CD4-positive, alpha-beta T cell treated with Interferon gamma for 1 hour (primary cell): ENCODE data around the gene TMEM45A.
"Not testable (repeated sequence)": the region's sequence is repeated elsewhere in the genome, so short reads cannot be mapped to it uniquely, and the experiment has no call there.

Experiments
- DNase-seq: peaks from one replicate; pipeline ENCODE4 v3.0.0-alpha.2; 2020

TMEM45A gene

DNA sequence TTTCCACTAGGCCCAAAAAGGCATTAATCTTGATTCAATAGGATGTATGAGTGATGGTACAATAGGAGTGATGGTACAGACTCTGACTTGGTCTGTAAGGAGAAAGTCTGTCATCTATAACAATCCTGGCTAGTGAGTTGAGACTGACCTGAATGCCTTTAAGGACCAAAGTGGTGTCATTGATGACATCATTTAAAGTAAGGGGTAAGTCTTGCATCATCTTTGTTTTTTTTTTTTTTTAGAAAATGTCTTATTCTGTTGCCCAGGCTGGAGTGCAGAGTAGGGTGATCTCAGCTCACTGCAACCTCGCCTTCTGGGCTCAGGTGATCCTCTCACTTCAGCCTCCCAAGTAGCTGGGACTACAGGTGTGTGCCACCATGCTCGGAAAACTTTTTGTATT, 5.6 kb upstream of the TMEM45A start:
- no peak for DNase-seq

GRCh38 chr3:100489118-100489517, 3.3 kb upstream of the TMEM45A start:
- DNase-seq: no peak

DNA sequence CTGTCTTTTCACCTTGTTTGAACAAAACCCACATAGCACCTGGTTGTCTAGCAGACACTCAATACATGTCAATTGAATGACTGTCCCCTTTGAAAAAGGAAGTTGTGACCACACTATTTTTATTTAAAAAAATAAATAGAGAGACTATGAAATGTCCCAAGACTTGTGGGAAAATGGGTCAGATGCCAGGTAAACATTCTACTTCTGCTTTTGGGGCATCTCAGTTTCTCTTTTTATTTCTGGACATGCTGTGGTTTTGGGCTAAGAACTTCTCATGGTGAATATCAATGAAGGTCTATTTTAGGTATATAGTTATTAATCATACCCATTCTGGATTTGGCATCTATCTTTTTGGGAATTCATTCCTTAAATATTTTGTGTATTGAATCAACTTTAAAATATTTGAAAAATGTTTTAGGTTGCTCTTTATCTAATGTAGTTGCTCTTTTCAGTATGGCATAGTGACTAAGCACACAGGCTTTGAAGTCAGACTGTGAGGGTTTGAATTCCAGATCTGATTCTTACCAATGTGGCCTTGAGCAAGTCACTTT, 4.4 kb downstream of the TMEM45A start:
- no peak for DNase-seq

GRCh38 chr3:100499651-100500050, 7.2 kb downstream of the TMEM45A start:
- DNase-seq: no peak

DNA sequence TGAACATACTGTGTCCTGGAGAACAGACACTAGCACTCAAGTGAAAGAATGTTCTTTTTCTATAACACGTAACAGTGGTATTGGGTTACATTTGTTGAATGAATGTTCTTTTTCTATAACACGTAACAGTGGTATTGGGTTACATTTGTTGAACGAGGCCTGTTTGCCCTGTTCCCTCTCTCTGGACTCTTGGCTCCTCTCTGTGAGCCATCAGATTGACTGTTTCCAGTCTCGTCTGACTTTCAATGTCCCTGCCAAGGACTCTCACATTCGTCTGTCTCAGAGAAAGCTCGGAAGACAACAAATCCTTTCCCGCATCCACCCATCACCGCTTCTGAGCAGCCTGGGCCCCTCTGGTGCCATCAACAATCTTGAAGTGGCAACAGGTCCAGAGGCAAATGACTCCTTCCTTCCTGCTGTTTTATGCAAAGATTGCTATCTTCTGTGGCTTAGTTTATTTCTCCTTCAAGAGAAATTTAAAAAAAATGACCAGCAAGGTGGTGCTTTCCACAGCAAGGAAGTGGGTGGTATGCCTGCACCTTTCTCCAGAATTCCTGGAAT, 8.0 kb downstream of the TMEM45A start:
- no peak for DNase-seq

DNA sequence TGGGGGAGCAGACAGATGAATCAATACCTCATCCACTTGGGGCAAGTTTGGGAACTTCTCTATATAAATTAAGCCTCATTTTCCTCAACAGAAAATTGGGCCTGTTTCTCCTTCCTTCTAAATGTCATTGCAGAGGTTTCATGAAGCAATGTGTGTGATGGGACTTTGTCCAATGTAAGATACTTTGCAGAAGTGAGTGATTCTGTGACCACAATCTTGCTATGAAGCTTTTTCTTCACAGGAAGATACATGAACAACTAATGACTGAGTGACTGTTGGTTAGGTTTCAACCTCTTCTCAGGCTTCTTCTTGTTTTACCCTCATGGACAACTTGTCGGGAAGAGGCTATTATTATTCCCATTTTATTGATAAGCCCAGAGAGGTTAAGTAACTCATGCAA, 11.0 kb downstream of the TMEM45A start:
- DNase-seq: no peak

- no peak for DNase-seq
These were observed 13.9 kb downstream of the TMEM45A start for GRCh38 chr3:100506355-100506754.

- not testable (repeated sequence) for DNase-seq
These were observed 17.4 kb downstream of the TMEM45A start for GRCh38 chr3:100509818-100510217.

DNA sequence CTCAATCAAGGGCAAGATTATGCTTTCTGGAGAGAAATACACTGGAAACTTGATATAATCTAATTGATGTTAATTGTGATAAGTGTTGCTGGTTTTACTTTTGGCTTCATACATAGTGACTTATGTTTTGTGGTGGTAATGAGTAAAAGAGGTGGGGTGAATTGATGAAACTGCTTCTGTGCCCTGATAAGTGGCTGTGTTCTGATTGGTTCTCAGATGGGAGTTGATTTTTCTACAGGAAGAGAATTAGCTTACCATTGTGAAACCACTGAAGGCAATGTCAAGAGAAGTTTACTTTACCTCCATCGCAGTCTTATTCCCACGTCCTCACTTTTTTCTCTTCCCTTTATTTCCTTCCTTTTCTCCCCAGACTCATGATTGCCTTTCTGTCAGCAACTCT, 23.8 kb downstream of the TMEM45A start:
- DNase-seq: no peak

- DNase-seq: no peak
These were observed 24.4 kb downstream of the TMEM45A start for GRCh38 chr3:100516838-100517237.

DNA sequence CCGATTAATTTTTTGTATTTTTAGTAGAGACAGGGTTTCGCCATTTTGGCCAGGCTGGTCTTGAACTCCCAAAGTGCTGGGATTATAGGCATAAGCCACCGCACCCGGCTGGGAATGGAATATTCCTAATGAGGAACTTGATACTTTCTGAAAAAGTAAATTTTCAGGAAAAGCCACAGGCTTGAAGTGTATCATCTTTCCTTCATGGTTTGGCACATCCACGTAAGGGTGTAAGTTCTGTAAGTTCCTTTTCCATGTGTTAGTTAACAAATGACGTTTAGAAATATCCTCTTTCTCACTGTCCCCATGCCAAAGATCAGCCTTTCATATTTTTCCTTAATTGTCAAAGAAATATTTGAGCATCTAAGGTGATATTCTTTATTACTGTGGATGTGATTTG, 24.9 kb downstream of the TMEM45A start:
- DNase-seq: no peak

GRCh38 chr3:100518244-100518643, 25.8 kb downstream of the TMEM45A start:
- no peak for DNase-seq

- DNase-seq: no peak
These were observed 26.6 kb downstream of the TMEM45A start for GRCh38 chr3:100518983-100519382.

DNA sequence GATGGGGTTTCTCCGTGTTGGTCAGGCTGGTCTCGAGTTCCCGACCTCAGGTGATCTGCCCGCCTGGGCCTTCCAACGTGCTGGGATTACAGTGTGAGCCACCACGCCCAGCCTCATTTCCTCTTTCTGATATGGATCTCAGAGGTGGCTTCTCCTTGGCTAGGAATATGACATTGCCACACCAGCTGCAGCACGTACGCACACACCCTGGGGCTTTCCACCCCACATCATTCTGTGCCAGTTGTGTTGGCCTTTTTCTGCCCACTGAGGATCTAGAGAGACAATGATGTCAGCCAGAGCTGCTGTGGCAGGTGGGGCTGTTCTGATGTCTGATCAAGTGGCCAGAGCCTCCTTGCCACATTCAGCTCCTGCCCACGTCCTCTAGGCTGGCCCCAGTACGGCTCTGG, 29.0 kb downstream of the TMEM45A start:
- peak; percentile 61 for DNase-seq

DNA sequence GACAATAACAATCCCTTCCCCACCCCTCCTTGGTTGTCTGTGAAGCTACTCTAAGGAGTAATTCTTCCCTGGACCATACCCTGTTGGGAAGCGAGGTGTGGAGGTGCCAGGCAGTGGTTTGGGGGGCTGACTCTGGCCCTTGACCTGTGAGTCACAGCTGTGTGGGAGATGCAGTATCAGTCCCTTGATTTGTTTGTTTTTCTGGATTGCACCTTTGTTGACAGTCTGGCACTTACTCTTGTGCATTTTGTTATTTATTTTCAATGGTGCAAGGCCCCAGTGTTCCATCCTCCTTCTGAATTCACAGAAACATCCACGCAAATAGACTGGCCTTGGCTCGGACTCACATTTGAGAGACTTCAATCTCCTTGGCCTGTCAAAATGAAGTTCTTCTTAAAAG, 29.7 kb downstream of the TMEM45A start:
- DNase-seq: no peak

GRCh38 chr3:100523050-100523760, 30.8 kb downstream of the TMEM45A start:
- no peak for DNase-seq

- no peak for DNase-seq
These were observed 33.6 kb downstream of the TMEM45A start for GRCh38 chr3:100525753-100526612.

DNA sequence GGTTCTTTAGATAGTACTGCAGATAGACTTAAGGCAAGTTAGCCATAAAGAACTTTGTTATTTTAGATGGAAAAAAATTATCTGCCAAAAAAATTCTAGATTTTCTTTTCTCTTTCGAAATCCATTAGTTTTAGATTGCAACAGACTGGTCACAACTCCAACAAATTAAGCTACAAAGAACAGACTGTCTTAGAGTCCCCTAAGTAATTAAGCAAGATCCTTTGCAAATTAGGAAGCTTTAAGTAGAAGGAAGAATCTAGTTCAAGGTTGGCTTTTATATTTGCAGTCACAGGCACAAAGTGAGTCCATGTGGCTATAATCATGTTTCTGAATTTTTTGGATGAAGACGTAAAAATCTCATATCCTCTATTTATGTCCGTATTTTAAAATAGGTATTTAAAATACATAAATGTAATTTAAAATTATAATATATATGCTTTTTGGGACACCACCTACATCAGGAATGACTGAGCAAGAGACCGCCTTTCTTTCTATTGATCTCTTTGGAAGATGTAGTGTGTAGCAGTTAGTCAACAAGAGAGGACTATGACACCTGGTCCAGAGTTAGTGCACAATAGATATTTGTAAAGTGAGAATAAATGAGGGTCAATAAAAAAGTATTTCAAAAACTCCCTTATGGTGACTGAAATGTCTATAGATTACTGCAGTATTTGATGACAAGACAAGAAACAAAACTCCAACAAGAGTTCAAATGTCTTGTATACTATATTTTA, 34.4 kb downstream of the TMEM45A start:
- no peak for DNase-seq

GRCh38 chr3:100527347-100527735, 34.9 kb downstream of the TMEM45A start:
- DNase-seq: no peak

DNA sequence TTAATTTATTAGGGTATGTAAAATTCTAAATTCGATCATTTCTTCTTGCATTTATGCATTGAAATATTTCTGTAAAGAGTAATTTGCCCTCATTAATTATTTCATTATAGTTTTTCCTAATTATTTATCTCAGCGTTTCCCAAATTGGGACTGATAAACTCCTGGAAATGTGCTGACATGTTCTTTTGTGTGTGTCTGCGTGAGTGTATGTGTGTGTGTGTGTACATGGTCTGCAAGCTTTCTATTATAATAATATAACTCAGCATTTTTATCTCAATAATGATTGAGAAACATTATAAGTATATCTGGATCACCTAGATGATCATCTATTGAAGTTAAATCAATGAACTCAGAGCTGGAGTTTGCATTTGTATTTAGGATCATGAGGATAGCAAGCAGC, 38.7 kb downstream of the TMEM45A start:
- no peak for DNase-seq

DNA sequence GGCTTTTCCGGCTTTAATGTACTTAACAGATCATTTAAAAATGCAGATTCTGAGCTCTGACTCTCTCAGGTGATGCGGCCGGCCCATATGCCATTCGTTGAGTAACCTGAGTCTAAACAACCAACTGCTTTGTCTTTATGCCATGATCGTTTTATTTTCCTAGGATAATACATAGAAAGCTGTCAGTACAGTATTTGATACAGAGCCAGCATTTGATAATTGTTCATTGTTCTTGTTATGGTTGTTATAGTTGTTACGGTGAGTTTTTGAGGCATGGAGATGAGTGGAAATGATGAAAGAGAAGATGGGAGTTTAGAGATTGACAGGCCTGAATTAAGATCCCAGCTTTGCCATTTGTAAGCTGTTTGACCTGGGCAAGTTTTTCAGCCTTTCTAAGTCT, 40.0 kb downstream of the TMEM45A start:
- no peak for DNase-seq

GRCh38 chr3:100533176-100533575, 40.8 kb downstream of the TMEM45A start:
- no peak for DNase-seq

DNA sequence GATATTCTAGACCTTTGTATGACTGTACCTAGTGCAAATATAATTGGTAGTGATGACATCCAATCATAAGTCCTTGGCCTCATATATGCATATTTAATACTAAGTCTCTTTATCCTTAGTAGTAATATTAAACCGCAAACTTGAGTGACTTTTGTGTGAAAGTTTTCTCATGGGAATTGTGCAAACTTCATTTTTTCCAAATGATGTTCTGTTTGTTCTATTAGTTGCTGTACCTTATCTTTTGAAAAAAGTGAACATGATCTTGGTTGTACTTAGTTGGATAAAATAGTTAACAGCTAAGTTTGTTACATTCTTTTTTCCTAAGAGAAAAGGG, 43.2 kb downstream of the TMEM45A start:
- no peak for DNase-seq
